Measurements from ENCODE around the gene COPG2.
"Not testable (repeated sequence)": the region's sequence is repeated elsewhere in the genome, so short reads cannot be mapped to it uniquely, and the experiment has no call there.

The COPG2 gene

DNA sequence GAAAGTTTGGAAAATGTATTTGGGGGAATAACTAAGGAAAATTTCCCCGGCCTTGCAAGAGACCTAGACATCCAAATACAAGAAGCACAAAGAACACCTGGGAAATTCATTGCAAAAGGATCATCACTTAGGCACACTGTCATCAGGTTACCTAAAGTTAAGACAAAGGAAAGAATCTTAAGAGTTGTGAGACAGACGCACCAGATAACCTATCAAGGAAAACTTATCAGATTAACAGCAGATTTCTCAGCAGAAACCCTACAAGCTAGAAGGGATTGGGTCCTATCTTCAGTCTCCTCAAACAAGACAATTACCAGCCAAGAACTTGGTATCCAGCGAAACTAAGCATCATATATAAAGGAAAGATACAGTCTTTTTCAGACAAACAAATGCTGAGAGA lies 93.4 kb downstream of the COPG2 start:
- in situ Hi-C loops (cut with MboI; ENCODE audit: low sequenced_read_pairs); H3K9me3 ChIP-seq; H3K36me3 ChIP-seq (replicated peaks); DNase-seq (ENCODE audit: low spot score in 2 of 2); H3K27me3 ChIP-seq (ENCODE audit: low read depth); H3K4me1 ChIP-seq; H3K4me3 ChIP-seq: not testable (repeated sequence)

DNA sequence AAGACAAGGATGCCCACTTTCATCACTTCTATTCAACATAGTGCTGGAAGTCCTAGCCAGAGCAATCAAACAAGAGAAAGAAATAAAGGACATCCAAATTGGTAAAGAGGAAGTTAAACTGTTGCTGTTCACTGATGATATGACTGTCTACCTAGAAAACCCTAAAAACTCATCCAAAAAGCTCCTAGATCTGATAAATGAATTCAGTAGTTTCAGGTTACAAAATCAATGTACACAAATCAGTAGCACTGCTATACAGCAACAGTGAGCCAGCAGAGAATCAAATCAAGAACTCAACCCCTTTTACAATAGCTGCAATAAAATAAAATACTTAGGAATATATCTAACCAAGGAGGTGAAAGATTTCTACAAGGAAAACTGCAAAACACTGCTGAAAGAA lies 98.4 kb downstream of the COPG2 start:
- H3K9me3 ChIP-seq; H3K4me1 ChIP-seq; H3K4me3 ChIP-seq; in situ Hi-C loops (cut with MboI; ENCODE audit: low sequenced_read_pairs); DNase-seq (ENCODE audit: low spot score in 2 of 2); H3K27me3 ChIP-seq (ENCODE audit: low read depth); H3K36me3 ChIP-seq (replicated peaks): not testable (repeated sequence)

DNA sequence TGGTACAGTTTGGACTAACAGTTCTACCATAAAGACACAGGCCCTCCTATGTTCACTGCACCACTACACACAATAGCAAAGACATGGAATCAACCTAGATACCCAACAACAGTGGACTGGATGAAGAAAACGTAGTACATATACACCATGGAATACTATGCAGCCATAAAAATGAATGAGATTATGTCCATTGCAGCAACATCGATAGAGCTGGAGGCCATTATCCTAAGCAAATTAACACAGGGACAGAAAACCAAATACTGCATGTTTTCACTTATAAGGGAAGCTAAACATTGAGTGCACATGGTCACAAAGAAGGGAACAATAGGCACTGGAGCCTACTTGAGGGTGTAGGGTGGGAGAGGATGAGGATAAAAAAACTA lies 101.7 kb downstream of the COPG2 start:
- Histone ChIP-seq H3K9me3 (no peaks in the 10 kb centered on the region; the same call in 1 of the 2 replicates), H3K4me1 (no peaks in the 10 kb centered on the region), H3K4me3 (no peak overlapping the region), H3K27me3 (ENCODE audit: low read depth) (no peaks in the 10 kb centered on the region), H3K36me3 (replicated peaks) (no peaks in the 10 kb centered on the region)
- in situ Hi-C loops (cut with MboI; ENCODE audit: low sequenced_read_pairs): no loop called here
- no peak for DNase-seq (ENCODE audit: low spot score in 2 of 2)

DNA sequence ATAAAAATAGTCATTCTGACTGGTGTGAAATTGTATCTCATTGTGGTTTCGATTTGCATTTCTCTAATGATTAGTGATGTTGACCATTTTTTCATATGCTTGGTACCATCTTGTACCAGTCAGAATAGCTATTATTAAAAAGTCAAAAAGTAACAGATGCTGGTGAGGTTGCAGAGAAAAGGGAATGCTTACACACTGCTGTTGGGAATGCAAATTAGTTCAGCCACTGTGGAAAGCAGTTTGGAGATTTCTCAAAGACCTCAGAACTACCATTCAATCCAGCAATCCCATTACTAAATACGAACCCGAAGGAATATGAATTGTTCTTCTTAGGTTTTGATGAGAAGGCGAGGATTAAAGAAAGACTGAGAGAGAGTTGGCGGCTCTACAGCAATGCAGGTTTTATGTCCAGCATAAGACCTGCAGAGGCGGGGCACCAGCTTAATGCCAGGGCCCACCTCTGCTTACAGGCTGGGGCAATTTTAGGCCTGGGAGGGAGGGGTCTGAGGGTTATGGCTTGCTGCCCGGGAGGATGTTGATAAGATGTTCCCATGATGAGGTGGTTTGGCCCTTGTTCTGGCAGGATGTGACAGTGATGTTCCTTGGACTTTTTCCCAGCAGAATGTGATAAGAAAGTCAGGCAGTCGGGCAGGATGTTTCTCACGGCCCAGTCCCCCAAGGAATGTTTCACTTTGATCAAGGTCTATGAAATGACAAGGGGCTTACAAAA lies 102.2 kb downstream of the COPG2 start:
- Histone ChIP-seq H3K9me3 (no peaks in the 10 kb centered on the region; the same call in 1 of the 2 replicates), H3K4me3 (no peak overlapping the region), H3K36me3 (replicated peaks) (no peaks in the 10 kb centered on the region), H3K4me1 (no peaks in the 10 kb centered on the region), H3K27me3 (ENCODE audit: low read depth) (no peaks in the 10 kb centered on the region)
- no peak for DNase-seq (ENCODE audit: low spot score in 2 of 2)
- in situ Hi-C loops (cut with MboI; ENCODE audit: low sequenced_read_pairs): no loop called here

DNA sequence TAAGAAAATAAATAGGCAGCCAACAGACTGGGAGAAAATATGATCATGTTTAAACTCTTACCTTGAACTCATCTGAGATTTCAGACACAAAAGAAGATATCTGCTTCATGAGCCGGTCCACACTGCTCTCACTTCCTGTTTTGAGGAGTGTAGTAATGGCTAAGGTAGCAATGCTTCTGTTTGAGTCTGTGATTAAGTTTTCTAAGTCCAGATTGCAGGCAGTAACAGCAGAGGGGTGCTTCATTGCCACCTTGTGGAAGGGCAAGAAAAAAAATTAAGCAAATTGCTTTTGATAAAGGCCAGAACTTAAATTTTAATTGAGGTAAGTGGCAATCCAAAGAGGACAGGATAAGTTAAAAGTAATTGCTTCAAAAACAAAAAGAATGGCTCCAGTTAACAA lies 107.6 kb downstream of the COPG2 start:
- Histone ChIP-seq H3K36me3 (replicated peaks) (no peaks in the 10 kb centered on the region), H3K27me3 (ENCODE audit: low read depth) (no peaks in the 10 kb centered on the region), H3K9me3 (no peaks in the 10 kb centered on the region), H3K4me1 (no peaks in the 10 kb centered on the region), H3K4me3 (no peak overlapping the region)
- in situ Hi-C loops (cut with MboI; ENCODE audit: low sequenced_read_pairs): no loop called here
- peak in 1 of 2 experiments; percentile 3 for DNase-seq (ENCODE audit: low spot score in 2 of 2)

DNA sequence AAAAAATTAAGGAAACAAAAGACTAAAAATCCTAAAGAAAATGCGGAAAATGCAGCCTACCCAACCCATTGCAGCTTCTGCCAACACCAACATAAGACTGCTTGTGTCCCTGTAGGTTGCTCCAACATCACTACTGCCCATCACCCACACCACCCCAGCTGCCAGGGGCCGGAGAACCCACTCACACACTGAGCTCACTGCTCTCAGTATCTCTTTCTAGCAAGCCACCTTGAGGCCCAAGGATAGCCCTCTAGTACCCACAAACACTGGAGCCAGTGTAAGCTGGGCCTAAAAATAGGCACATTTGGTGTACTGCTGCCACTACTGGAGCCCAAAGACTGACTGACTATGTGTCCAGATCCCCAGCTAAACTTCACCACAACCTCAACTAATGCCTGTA lies 109.4 kb downstream of the COPG2 start:
- Histone ChIP-seq H3K4me3 (no peak overlapping the region), H3K4me1 (no peaks in the 10 kb centered on the region), H3K36me3 (replicated peaks) (no peaks in the 10 kb centered on the region), H3K9me3 (no peaks in the 10 kb centered on the region), H3K27me3 (ENCODE audit: low read depth) (no peaks in the 10 kb centered on the region)
- no peak for DNase-seq (ENCODE audit: low spot score in 2 of 2)
- in situ Hi-C loops (cut with MboI; ENCODE audit: low sequenced_read_pairs): no loop called here

DNA sequence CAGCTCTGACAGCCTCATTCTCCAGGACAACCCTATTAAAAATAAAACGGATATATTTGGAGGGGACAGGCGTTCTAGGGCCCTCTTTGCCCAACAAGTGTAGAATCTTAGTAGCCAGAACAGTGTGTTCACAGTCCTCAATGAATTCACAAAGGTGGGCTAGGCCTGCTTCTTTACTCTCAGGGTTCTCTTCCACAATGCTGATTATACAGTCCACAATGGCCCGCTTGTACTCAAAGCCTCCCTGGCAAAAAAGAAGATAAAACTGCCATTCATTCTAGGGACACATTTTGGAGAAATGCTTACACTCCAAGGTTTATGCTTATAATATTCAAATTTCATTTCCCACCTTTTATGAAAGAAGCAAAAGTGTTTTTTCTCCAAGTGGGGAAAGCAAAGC lies 114.1 kb downstream of the COPG2 start:
- Histone ChIP-seq H3K36me3 (replicated peaks) (no peaks in the 10 kb centered on the region), H3K4me3 (no peak overlapping the region), H3K4me1 (no peaks in the 10 kb centered on the region), H3K27me3 (ENCODE audit: low read depth) (no peaks in the 10 kb centered on the region), H3K9me3 (no peaks in the 10 kb centered on the region)
- DNase-seq (ENCODE audit: low spot score in 2 of 2): no peak
- in situ Hi-C loops (cut with MboI; ENCODE audit: low sequenced_read_pairs): no loop called here

DNA sequence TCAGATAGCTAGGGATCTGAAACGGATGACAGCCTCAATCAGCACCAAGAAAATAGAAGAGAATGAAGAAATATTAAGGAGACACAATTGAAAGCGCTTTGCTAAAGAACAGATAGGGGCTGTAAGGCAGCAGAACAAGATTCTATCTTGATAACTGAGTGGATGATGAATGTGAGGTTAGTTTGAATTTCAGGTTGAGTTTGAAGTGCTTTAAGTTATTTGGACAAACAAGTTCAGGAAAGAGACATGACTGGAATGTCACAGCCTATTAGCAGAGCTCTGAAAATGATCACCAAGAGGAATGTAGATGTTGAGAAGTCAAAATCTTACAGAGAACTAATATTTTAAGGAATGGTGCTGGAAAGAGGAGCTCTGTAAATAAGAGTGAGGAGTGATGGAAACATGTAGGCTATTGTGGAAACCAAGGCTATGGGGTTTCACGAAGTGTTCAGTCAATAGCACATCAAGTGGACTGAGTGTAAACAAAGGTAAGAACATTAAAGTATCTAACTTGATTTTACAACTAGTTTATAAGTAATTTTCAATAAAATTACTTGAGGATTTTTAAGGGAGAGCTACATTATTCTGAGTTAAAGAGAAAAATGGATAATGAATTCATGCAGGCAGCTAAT lies 115.0 kb downstream of the COPG2 start:
- no peaks in the 10 kb centered on the region for H3K36me3 ChIP-seq (replicated peaks)
- no peak overlapping the region for H3K4me3 ChIP-seq
- in situ Hi-C loops (cut with MboI; ENCODE audit: low sequenced_read_pairs): no loop called here
- no peak for DNase-seq (ENCODE audit: low spot score in 2 of 2)
- no peaks in the 10 kb centered on the region for H3K9me3 ChIP-seq
- H3K4me1 ChIP-seq: no peaks in the 10 kb centered on the region
- H3K27me3 ChIP-seq (ENCODE audit: low read depth): no peaks in the 10 kb centered on the region

DNA sequence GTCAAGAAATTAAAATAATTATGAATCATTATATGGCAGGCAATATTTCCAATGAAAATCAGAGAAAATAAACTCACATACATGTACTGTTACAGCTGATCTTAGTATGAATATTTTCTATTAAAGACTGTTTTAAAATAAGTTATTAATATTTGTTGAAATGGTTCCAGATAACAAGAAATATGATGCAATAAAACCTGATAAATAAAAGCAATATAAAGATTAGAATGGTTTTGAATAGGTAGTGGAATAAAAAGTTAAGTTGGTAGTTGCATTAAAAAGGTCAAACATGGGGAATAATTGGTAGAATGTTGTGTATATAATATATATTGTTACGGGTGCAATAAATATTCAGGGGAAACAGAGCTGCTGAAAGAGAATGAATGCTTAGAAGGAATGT lies 124.2 kb downstream of the COPG2 start:
- Histone ChIP-seq H3K4me3 (no peak overlapping the region), H3K36me3 (replicated peaks) (no peaks in the 10 kb centered on the region), H3K4me1 (no peaks in the 10 kb centered on the region), H3K9me3 (no peaks in the 10 kb centered on the region), H3K27me3 (ENCODE audit: low read depth) (no peaks in the 10 kb centered on the region)
- in situ Hi-C loops (cut with MboI; ENCODE audit: low sequenced_read_pairs): no loop called here
- no peak for DNase-seq (ENCODE audit: low spot score in 2 of 2)

DNA sequence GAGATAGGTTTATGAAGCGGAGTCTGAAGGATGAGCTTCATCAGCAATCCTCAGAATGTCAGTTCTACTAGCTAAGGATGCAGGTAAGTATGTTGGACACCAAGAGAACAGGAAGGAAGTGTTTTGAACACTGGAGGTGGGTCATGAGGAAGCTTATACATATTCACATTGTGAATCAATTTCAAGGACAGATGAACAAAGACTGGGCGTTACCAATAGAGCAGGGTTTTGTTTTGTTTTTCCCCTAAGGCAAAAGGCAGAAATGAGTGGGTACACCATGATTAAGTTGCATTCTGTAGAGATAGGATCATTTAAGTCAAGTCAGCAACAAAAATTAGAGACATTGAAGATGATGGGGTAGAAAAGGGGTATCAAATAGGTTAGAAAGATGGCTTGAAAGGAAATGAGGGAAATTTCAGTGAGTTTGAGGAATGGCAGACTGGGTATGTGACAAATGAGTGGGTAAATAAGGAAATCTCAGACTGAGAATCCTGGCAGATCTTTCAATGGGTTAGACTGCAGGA lies 125.0 kb downstream of the COPG2 start:
- DNase-seq (ENCODE audit: low spot score in 2 of 2): peak in 1 of 2 experiments; percentile 4
- Histone ChIP-seq H3K27me3 (ENCODE audit: low read depth) (no peaks in the 10 kb centered on the region), H3K4me1 (no peaks in the 10 kb centered on the region), H3K36me3 (replicated peaks) (no peaks in the 10 kb centered on the region), H3K9me3 (no peaks in the 10 kb centered on the region), H3K4me3 (no peak overlapping the region)
- in situ Hi-C loops (cut with MboI; ENCODE audit: low sequenced_read_pairs): no loop called here

DNA sequence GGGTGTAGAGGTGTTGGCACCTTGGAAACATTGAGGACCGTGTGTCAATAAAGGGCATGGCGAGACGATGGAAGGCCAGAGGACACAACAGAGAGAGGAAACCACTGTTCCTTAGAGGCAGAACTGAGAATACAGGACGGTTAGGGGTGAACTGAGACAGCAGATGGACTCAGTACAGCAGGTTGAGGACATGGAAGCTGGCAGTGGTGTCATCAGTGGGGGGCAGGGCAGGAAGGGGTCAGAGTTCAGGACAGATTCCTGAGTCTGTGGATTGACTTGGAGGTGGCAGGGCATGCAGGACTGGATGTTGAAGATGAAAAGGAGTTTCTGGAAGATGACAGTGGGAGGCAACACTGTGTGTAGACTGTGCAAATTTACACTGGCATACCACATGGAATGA lies 126.3 kb downstream of the COPG2 start:
- H3K36me3 ChIP-seq (replicated peaks); H3K4me1 ChIP-seq; in situ Hi-C loops (cut with MboI; ENCODE audit: low sequenced_read_pairs); H3K9me3 ChIP-seq; H3K4me3 ChIP-seq; DNase-seq (ENCODE audit: low spot score in 2 of 2); H3K27me3 ChIP-seq (ENCODE audit: low read depth): not testable (repeated sequence)

DNA sequence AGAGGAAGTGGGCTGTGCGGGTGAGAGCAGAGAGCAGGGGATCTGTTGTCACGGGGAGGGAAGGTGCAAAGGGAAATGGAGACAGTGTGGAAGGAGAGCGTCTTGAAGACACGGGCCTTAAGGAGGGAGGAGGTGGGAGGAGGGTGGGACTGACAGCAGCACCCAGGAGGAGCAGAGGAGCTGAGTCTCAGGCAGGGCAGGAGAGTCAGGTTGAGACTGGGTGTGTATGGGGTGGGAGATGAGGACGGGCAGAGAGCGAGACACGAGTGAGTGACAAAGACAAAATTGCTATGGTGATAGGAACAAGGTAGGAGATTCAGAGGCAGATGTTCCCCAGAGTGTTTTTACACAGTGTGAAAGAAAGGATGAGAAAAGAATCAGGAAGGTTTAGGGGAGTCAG lies 127.3 kb downstream of the COPG2 start:
- DNase-seq (ENCODE audit: low spot score in 2 of 2); H3K27me3 ChIP-seq (ENCODE audit: low read depth); H3K4me1 ChIP-seq; H3K36me3 ChIP-seq (replicated peaks); H3K9me3 ChIP-seq; in situ Hi-C loops (cut with MboI; ENCODE audit: low sequenced_read_pairs); H3K4me3 ChIP-seq: not testable (repeated sequence)

DNA sequence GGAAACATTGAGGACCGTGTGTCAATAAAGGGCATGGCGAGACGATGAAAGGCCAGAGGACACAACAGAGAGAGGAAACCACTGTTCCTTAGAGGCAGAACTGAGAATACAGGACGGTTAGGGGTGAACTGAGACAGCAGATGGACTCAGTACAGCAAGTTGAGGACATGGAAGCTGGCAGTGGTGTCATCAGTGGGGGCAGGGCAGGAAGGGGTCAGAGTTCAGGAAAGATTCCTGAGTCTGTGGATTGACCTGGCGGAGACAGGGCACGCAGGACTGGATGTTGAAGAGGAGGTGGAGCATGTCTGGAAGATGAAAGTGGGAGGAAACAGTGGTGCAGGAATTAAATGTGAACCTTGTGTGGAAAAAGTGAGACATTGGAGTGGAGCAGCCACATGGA lies 130.7 kb downstream of the COPG2 start:
- H3K27me3 ChIP-seq (ENCODE audit: low read depth); H3K36me3 ChIP-seq (replicated peaks); H3K4me3 ChIP-seq; H3K4me1 ChIP-seq; DNase-seq (ENCODE audit: low spot score in 2 of 2); in situ Hi-C loops (cut with MboI; ENCODE audit: low sequenced_read_pairs); H3K9me3 ChIP-seq: not testable (repeated sequence)

DNA sequence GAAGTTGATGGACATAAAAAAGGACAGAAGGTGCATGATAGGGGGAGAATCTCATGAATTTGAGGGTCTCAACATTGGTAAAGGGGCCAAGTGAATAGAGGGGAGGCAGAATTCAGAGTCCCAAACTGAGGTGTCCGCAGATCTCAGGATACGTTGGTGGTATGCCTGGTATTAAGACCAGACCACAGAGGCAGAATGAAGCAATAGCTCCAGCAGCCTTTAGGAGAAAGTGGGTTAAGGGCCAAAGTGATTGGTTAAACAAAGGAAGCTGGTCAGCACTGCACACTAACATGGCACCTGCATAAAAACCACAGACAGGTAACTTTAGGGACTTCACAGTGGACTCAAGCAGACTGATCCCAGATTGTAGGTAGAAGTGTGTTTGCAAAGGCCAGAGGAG lies 139.1 kb downstream of the COPG2 start:
- no peaks in the 10 kb centered on the region for H3K4me1 ChIP-seq
- in situ Hi-C loops (cut with MboI; ENCODE audit: low sequenced_read_pairs): no loop called here

More for the DNA sequence above, 139.1 kb downstream of the COPG2 start:
- Histone ChIP-seq H3K9me3 (no peaks in the 10 kb centered on the region), H3K27me3 (ENCODE audit: low read depth) (no peaks in the 10 kb centered on the region), H3K4me3 (no peak overlapping the region), H3K36me3 (replicated peaks) (no peaks in the 10 kb centered on the region)
- no peak for DNase-seq (ENCODE audit: low spot score in 2 of 2)

All from HAP-1 (cell line).